BLaER1 (cell line): Measurements from ENCODE around the gene MARVELD1.

Experiments used
- H3K27ac ChIP-seq: shearing (Covaris generic); formaldehyde crosslinking; 2 replicates; pipeline ENCODE4 v1.8.1; 2022
- H3K27me3 ChIP-seq: shearing (Covaris generic); formaldehyde crosslinking; 2 replicates; pipeline ENCODE4 v1.8.1; 2022
- H3K36me3 ChIP-seq: shearing (Covaris generic); formaldehyde crosslinking; 2 replicates; pipeline ENCODE4 v1.8.1; 2022
- H3K4me1 ChIP-seq: shearing (Covaris generic); formaldehyde crosslinking; 2 replicates; pipeline ENCODE4 v1.8.1; 2022
- H3K4me2 ChIP-seq: shearing (Covaris generic); formaldehyde crosslinking; 2 replicates; pipeline ENCODE4 v1.8.1; 2022
- H3K4me3 ChIP-seq: shearing (Covaris generic); formaldehyde crosslinking; 2 replicates; pipeline ENCODE4 v1.8.1; 2022
- H3K9ac ChIP-seq: shearing (Covaris generic); formaldehyde crosslinking; 2 replicates; pipeline ENCODE4 v1.8.1; 2022
- H3K9me3 ChIP-seq: shearing (Covaris generic); formaldehyde crosslinking; 2 replicates; pipeline ENCODE4 v1.8.1; 2022
- H4K20me1 ChIP-seq: shearing (Covaris generic); formaldehyde crosslinking; 2 replicates; pipeline ENCODE4 v1.8.1; 2022
- Cebpa-rat ChIP-seq: shearing (Covaris generic); IDR thresholded peaks from 2 replicates; pipeline ENCODE4 v1.8.1; 2022

Gene MARVELD1

GRCh38 chr10:97762816-97763215 lies 49.3 kb downstream of the MARVELD1 start:
- no peaks in the 10 kb centered on the region for H3K9me3 ChIP-seq
- peaks cover 25% of the 10 kb centered on the region; the same call in 1 of the 2 replicates for H4K20me1 ChIP-seq
- H3K27me3 ChIP-seq, result no peaks in the 10 kb centered on the region
- peak overlapping the region; percentile 85; the same call in 1 of the 2 replicates for H3K4me2 ChIP-seq
- no peak for TF ChIP-seq Cebpa-rat
- peaks cover 36% of the 10 kb centered on the region for H3K4me1 ChIP-seq
- peak overlapping the region; percentile 50 for H3K27ac ChIP-seq
- H3K36me3 ChIP-seq, result peaks cover 52% of the 10 kb centered on the region
- no peak overlapping the region for H3K4me3 ChIP-seq
- H3K9ac ChIP-seq, result no peak overlapping the region

GRCh38 chr10:97763411-97763810 lies 49.9 kb downstream of the MARVELD1 start:
- H3K27ac ChIP-seq, result peak overlapping the region; percentile 50
- H3K27me3 ChIP-seq, result no peaks in the 10 kb centered on the region
- peaks cover 25% of the 10 kb centered on the region; the same call in 1 of the 2 replicates for H4K20me1 ChIP-seq
- TF ChIP-seq Cebpa-rat, result no peak
- no peak overlapping the region for H3K4me3 ChIP-seq
- H3K4me1 ChIP-seq, result peaks cover 36% of the 10 kb centered on the region
- peak overlapping the region; percentile 85 for H3K4me2 ChIP-seq
- no peaks in the 10 kb centered on the region for H3K9me3 ChIP-seq
- H3K36me3 ChIP-seq, result peaks cover 46% of the 10 kb centered on the region
- H3K9ac ChIP-seq, result no peak overlapping the region

- Histone ChIP-seq H3K9me3 (no peaks in the 10 kb centered on the region), H3K4me2 (peak overlapping the region; percentile 85), H4K20me1 (peaks cover 25% of the 10 kb centered on the region; the same call in 1 of the 2 replicates), H3K4me3 (no peak overlapping the region), H3K9ac (peak overlapping the region; percentile 39; the same call in 1 of the 2 replicates), H3K36me3 (peaks cover 41% of the 10 kb centered on the region), H3K27ac (peak overlapping the region; percentile 72), H3K27me3 (peaks cover 5% of the 10 kb centered on the region), H3K4me1 (peaks cover 36% of the 10 kb centered on the region)
- TF ChIP-seq Cebpa-rat, result no peak
These were observed 50.4 kb downstream of the MARVELD1 start for GRCh38 chr10:97763947-97764346.

GRCh38 chr10:97764519-97764931 lies 51.0 kb downstream of the MARVELD1 start:
- peak overlapping the region; percentile 72 for H3K27ac ChIP-seq
- peak overlapping the region; percentile 39; the same call in 1 of the 2 replicates for H3K9ac ChIP-seq
- H3K4me1 ChIP-seq, result peaks cover 36% of the 10 kb centered on the region
- no peaks in the 10 kb centered on the region for H3K9me3 ChIP-seq
- peaks cover 10% of the 10 kb centered on the region for H3K27me3 ChIP-seq
- no peak overlapping the region for H3K4me3 ChIP-seq
- H3K36me3 ChIP-seq, result peaks cover 35% of the 10 kb centered on the region
- no peak for TF ChIP-seq Cebpa-rat
- H3K4me2 ChIP-seq, result peak overlapping the region; percentile 85
- peaks cover 25% of the 10 kb centered on the region; the same call in 1 of the 2 replicates for H4K20me1 ChIP-seq

GRCh38 chr10:97765201-97765600 lies 51.7 kb downstream of the MARVELD1 start:
- peaks cover 36% of the 10 kb centered on the region for H3K4me1 ChIP-seq
- no peak overlapping the region for H3K9ac ChIP-seq
- H4K20me1 ChIP-seq, result peaks cover 23% of the 10 kb centered on the region; the same call in 1 of the 2 replicates
- H3K36me3 ChIP-seq, result peaks cover 28% of the 10 kb centered on the region
- H3K4me3 ChIP-seq, result no peak overlapping the region
- peaks cover 17% of the 10 kb centered on the region for H3K27me3 ChIP-seq
- TF ChIP-seq Cebpa-rat, result no peak
- peak overlapping the region; percentile 85 for H3K4me2 ChIP-seq
- peak overlapping the region; percentile 72 for H3K27ac ChIP-seq
- no peaks in the 10 kb centered on the region for H3K9me3 ChIP-seq

GRCh38 chr10:97766106-97766810 lies 52.7 kb downstream of the MARVELD1 start:
- Histone ChIP-seq H3K9ac (no peak overlapping the region), H4K20me1 (peaks cover 25% of the 10 kb centered on the region), H3K4me2 (no peak overlapping the region), H3K36me3 (peaks cover 18% of the 10 kb centered on the region), H3K27me3 (peaks cover 28% of the 10 kb centered on the region), H3K27ac (no peak overlapping the region), H3K4me3 (no peak overlapping the region), H3K4me1 (peaks cover 41% of the 10 kb centered on the region), H3K9me3 (no peaks in the 10 kb centered on the region)
- TF ChIP-seq Cebpa-rat, result no peak

GRCh38 chr10:97766996-97767924 lies 53.7 kb downstream of the MARVELD1 start:
- TF ChIP-seq Cebpa-rat, result no peak
- Histone ChIP-seq H3K9ac (no peak overlapping the region), H3K4me3 (no peak overlapping the region), H3K27ac (no peak overlapping the region), H3K9me3 (no peaks in the 10 kb centered on the region), H3K27me3 (peaks cover 38% of the 10 kb centered on the region), H3K4me2 (no peak overlapping the region), H3K36me3 (peaks cover 8% of the 10 kb centered on the region), H4K20me1 (peaks cover 35% of the 10 kb centered on the region), H3K4me1 (peaks cover 50% of the 10 kb centered on the region)
